HG03575 (cell line): ENCODE measurements around the gene COPS7A.
A peak's percentile ranks its signal among the peaks of the same experiment; 100 is the strongest.

ENCODE experiments used
- ATAC-seq: cut with Tn5 transposase; IDR thresholded peaks from one replicate; pipeline ENCODE4 v1.9.1; 2021; ENCODE audit not compliant: unreplicated experiment, insufficient number of reproducible peaks, low FRiP score; ENCODE audit errors: extremely low read depth

Gene COPS7A, protein sequence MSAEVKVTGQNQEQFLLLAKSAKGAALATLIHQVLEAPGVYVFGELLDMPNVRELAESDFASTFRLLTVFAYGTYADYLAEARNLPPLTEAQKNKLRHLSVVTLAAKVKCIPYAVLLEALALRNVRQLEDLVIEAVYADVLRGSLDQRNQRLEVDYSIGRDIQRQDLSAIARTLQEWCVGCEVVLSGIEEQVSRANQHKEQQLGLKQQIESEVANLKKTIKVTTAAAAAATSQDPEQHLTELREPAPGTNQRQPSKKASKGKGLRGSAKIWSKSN

DNA sequence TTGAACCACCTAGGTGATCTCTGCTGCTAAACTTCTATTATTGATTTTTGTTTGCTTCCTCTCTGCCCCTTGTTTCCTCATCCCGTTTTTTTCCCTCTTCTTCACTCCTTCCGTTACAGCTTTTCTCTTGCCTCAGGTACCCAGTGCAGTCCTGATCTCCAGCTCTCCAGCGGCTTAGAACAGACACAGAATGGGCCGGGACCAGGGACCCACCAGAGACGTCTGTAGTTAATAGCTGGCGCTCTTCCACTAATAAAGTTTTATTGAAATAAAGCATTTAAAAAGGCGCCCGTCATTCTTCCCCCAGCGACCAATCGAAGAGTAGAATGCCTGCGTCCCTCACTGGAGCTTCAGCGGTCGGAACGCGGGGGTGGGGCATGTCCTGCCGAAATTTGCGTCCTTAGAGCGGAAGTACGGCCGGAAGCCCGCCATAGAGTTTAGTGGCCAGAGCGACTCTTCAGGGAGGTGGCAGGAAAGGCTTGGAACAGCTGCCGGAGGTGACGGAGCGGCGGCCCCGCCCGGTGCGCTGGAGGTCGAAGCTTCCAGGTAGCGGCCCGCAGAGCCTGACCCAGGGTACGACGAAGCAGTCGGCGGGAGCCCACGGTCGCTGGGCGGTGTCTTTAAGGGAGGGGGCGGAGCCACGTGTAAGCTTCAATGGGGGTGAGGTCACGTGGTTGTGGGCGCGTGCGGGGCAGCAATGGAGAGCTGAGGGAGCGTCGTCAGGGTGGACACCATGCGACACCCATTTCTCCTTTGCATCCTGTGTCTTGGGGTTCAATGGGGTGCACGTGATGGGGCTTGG, at the start of gene COPS7A:
COPS7A (plus strand) TSS at position 440 of the 802 bp plus-strand sequence. CDS start 611 bp downstream, outside the sequence.
- peak; percentile 40 for ATAC-seq

DNA sequence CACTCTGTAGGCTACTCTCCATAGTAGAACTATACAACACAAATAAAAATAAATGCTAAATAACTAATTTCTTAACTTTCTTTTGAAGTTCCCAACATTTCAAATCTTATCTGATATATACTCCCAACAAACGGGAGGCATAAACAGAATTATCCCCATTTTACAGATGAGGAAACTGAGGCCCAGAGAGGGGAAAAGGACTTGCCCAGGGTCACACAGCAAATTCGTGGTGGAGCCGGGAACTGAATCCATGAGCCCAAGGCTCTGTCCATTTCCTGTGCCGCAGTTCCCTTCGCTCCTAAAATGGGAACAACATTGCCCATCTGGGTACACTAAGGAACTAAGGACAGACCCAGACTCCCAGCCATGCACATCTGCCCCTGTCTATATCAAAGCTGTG, 46.9 kb upstream of the COPS7A start:
- no peak for ATAC-seq

DNA sequence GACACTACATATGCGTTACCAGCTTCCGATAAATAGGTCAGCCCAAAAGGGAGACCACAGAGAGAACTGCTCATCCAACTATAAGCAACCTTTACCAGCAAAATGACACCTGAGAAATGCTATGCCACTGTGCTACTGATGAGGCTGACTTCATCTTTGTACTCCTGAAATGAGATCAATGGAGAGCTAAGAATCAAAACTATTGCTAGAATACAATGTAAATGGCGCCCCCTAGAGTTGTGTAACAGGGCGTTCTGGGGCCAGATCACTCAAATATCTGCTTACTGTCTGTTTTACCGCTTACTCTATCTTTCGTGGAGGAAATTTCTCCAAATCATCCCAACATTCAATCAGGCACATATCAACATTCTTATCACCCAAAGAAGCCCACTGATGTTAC, 39.2 kb upstream of the COPS7A start:
- no peak for ATAC-seq

DNA sequence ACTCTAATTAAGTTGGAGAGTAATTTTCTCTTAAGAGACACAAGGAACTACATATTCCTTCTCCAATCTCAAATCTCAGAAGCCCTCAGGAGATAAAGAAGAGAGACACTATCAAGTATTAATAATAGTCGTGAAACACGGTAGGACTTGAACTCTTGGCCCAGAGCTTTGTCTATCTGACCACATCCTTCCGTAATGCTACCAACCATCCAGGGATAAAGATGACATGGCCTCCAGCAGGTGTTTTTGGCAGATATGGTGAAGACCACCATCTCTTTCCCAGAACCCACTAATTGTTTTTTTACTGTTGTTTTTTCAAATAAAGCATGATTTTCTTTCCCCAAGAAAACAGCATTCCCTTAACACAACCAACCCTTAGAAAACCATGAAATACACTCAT, 38.0 kb upstream of the COPS7A start:
- no peak for ATAC-seq

DNA sequence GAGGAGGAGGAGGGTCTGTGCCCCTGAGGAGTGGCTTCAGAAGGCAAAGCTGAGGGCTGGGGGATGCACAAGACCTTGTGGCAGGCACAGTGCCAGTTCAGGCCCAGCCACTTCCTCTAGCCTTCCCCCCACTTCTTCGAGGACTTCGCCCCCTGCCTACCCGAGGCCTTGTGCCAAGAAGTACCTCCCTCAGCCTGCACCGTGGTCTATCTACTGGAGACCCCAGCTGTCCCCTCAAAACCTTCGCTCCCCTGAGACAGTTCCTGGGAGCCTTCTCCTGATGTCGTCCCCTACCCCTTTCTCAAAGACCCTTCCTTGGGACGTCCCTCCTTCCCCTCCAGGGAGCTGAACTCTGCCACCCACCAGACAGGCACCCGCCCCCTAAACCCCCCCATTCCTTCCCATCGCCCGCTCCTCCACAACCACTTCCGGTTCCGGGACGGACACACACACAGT, 35.3 kb upstream of the COPS7A start:
- ATAC-seq, result no peak

DNA sequence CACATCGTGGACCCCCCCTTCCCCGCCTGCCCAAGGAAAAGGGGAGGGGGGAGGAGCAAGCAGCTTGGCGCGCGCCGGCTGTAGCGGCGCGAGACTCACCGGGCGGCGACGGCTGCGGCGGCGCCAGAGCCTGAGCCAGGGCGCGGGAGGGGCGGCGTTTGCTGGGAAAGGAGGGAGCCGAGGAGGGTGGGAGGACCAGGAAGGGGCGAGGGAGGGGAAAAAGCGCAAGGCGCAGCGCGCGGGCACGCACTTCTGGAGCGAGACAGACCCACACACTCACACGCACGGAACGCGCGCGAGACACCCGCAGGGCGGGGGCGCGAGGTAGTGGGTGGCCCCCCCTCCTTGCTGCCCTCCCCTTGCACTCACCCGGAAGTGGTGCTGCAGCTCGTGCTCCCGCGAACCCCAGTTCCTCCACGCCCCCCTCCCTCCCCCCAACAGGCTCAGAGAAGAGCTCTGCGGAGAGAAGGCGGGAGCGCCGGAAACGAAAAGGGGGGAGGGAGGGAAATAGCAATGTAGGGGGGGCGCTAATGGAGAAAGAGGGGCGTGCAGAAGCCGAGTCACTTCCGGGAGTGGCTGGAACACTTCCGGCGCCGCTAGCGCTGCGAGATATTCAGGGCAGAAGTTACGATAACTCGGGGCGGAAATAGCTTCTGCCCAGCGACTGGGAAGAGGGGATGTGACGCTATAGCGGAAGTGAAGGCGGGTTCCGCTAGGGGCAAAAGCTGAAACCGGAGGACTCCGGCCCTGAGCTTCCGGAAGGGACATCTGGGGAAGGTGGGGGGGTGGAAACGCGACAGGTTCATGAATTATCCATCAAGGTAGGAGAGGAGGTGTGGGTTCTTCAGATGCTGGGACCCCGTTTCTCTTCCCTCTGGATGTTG, 34.6 kb upstream of the COPS7A start, which contains the start of gene ZNF384:
ZNF384 (minus strand) TSS at position 377 of the 884 bp plus-strand sequence. CDS start 9,855 bp downstream, outside the sequence.
- peak; percentile 64 for ATAC-seq

DNA sequence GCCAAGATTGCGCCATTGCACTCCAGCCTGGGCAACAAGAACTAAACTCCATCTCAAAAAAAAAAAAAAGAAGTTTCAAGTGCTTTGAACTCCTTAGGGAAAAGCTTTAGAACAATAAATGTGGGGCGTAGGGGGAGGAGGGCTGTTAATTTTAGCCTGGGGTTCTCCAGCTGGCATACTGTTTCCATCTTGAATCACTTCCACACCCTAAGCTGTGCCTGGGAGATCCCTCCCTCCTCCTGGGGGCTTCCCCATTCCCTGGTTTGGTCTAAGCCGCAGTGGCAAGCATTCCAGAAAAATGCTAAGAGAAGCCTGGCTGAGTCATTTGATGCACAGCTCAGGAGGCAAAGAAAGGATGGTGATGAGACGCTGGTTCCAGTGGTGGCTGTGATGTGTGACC, 32.4 kb upstream of the COPS7A start:
- no peak for ATAC-seq

DNA sequence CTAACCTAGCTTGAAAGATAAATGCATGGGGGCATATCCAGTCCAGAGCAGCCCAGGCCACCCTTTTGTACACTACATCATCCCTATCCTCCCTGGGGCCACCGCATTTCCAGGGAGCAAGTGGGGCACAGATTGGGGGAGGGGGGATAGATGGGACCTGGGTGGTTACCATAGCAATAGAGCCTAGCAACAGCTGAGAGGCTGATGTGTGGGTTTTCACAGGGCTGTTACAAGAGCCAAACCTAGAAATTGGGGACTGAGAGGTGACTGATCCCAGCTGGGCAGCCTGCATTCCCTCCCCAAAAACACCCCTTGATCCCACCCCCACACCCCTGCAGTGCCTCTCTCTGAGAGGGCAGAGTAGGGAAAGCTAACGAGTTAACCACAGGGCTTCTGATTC, 31.0 kb upstream of the COPS7A start:
- ATAC-seq, result no peak

DNA sequence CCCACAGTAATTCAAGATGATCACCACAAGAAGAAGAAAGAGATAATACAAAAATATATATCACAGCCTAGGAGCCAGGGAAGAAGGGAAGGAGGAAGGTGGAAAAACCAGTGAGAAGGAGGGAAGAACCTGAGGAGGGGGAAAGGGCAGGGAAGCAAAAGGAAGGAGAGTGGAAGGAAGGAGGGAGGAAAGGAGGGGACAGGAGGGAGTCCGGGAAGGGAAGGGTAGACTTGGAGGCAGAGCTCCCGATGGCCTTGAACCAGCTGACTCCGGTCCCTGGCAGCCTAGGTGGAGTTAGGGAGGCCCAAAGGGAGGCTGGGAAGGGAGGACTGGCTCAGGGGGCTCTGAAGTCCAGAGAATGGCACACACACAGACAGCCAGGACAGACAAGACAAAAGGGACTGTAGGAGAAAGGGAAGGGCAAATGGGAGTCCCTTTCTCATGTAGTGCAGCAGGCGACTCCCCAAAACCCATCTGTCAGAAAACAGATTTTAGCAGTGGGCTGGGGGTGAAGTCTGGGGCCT, 30.0 kb upstream of the COPS7A start:
- no peak for ATAC-seq

DNA sequence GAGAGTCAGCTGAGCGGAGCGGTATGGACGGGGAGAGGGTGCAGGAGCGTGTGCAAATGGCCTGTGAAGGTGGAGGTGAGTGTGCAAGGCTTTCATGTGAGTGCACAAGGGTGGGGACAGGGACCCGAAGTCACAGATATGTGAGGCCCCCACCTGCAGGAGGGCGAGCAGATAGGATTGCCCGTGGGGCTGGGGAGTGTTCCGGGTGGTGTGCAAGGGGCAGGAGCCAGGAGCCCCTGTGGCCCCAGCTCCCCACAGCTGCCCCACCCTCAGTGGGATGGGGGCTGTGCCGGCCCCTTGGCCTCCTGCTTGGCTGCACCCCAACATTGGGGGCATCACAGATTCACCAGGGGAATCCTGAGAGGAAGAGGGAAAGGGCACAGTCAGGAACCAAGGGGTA, 29.1 kb upstream of the COPS7A start:
- ATAC-seq, result no peak

DNA sequence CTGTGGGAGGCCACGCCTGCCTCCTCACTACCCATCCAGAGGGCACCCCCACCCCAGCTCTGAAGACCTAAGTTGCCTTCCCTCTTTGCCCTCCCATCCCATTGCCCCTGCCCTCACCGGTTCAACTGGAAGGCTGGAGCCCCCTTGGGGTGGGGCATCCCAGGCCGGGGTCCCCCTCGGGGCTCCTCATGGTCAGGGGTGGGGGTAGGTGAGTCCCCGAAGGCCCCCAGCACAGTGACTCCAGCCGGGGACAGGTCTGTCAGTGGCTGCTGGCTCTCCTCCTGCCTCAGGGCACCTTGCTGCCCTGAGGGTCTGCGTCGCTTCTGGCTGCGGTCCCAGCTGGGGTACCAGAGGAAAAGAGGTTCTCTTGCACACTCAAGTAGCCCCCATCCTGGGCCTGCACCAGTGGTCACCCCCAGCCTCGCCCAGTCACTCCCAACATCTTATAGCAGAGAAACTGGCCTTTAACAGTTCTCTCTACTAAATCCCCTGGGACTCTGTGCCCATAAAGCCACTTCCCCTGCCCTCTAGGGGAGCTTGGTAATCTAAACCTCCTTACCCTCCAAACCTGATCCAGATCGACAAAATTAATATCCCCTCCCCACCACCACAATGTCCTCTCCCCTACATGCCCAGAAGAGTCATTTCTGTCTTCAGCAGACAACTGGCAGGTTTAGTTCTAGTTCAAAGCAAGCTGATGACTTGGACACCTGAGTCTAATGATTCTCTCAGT, 28.4 kb upstream of the COPS7A start:
- no peak for ATAC-seq

DNA sequence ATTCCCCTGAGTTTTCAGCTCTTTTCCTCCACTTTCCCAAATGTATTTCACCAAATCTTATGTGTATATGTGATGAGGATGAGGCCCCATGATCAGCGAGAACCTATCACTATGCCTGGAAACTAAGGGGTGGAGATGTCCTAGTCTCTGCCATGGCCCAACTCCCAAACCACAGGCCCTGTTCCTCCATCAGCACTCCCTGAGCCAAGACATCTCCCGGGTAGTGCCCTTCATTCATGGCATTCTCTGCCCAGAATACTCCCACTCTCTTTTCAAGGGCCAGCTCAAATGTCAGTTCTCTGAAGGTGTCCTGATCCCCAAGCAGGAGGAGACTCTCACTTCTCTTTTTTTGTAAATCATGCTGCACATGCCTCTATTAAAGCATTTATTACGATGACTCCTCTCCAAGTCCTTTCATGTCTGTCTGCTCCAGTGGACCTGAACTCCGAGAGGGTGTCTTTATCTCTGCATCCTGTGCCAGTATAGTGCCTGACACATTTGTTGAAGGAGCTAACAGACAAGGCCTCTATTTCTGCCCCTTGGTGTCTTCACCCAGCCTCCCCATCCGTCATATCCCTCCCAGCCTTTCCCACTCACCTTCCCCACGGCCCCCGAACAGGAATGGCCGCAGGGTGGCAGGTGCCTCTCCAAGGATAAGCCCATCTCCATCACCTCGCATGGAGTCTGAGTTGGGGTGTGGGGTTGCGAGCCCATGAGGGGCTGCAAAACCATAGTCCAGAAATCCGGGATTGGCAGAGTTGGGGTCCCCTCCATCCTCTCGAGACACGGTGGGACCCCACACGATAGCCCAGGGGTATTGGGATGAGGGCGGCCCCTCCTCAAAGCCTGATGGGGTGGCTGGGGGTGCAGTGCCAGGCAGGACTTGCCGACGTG, 26.9 kb upstream of the COPS7A start:
- ATAC-seq, result no peak

DNA sequence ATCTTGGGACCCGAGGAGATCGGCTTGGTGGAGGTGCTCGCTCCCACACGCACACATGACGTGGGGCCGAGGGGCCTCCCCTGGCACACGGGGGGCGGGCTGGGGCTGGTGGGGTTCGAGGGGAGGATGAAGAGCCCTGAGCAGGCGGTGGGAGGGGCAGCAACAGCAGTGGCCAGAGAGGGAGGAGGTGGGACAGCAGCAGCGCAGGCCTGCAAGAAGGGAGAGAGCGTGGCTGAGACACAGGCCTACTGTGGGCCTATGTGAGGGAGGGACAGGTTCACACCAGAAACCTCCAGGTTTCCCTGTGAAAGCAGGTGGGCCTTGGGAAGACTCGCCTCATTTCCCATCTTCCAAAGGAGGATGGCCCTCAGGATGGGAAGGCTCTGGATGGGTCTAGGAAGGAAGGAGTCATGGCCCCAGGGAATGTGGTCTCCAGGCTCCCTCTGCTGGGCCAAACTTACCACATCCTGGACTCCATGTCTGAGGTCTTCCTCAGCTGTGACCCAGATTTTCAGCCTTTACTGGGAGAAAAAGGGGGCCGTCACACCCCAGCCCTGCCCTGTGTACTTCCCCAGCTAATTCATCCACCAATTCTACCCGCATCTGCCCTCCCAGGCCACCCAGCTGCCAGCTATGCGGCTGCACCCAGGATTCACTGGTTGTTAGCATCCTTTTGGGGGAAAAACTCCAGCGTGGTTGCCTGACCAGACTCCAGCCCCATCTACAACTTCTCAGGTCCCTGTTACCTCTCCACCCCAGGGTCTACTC, 26.1 kb upstream of the COPS7A start:
- ATAC-seq, result no peak

DNA sequence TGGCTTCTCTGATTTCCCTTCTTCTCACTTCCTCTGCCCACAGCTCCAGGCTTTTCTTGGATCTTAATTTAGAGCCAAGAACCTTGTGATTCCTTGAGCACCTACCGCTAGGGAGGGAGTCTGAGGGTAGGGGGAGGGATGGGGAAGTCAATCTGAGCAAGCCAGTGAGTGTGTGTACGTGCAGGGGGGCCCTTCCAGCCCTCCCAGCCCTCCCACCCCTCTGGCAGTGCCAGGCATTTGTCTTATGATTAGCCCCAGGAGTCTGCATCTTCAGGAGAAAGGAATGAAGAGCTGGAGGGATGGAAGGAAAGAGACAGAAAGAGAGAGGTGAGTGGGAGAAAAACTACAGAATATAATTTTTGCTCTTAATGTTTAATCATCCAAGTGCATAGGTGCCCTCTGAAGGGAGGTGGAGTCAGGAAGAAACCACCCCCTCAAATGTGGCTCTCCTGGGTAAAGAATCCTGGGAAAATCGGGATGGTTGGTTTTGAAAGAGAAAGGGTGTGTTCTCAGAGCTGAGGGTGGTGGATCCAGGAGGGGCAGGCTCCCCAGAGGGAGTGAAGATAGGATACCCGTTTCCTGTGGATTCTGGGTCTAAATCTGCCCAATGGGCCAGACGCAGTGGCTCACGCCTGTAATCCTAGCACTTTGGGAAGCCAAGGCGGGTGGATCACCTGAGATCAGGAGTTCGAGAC, 25.3 kb upstream of the COPS7A start:
- ATAC-seq, result no peak

DNA sequence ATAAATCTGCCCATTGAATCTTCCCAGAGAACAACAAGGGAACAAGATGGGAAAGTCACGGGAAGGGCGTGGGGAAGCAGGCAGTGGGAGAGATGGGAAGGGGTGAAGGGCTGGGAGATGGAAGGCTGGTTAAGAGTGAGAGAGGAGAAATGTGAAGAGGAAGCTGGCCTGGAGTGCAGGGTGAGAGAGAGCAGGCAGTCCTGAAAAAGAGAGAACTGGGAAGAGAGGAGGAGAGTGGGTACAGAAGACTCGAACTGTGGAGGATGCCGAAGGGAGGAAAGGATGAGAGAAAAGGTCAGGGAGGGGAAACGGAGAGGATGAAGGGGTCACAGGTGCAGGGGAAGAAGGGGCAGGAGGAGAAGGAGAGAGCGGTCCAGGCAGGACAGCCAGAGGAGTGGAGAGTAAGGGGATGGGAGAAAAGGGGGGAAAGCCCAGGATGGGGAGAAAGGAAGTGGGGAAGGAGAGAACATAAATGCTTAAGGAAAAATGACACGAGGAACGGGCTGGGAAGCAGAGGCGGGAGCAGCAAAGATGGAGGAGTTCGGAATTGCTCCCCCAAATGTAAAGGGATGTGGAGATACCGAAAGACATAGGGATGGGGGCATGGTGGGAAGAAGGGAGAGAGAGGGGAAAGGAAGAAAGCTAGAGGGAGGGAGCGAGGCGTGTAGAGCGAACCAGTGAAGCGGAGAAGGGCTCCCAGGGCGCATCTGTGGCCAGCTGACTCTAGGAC, 24.4 kb upstream of the COPS7A start:
- no peak for ATAC-seq
